Measurements from ENCODE around the gene PSMA7. TPM values are rescaled to one million over a fixed set of nuclear protein-coding genes. Genes with fewer than 3 reads are reported as not detected.

Gene PSMA7
- total and polyA plus RNA-seq, 2 donors (not counting 1 experiment from before 2014, with no cell fraction given), result 140 to 252 TPM

- Histone ChIP-seq H3K27ac (ENCODE audit: low read length in 2 of 2) (no peak overlapping the region), H4K20me1 (ENCODE audit: control insufficient read depth, insufficient read depth, low read length, poor library complexity, severe bottlenecking) (peaks cover 46% of the 10 kb centered on the region), H3K79me2 (ENCODE audit: control insufficient read depth, insufficient read depth, low read length) (peaks cover 36% of the 10 kb centered on the region), H3K4me1 (ENCODE audit: control insufficient read depth in 2 of 2, insufficient read depth in 2 of 2, low read length in 2 of 2) (peaks cover 5 to 29% of the 10 kb centered on the region in 2 donors), H3K27me3 (replicated peaks in 1 of 4; ENCODE audit: control extremely low read depth in 1 of 4, control insufficient read depth in 3 of 4, insufficient read depth in 4 of 4, low read length in 3 of 4) (no peaks in the 10 kb centered on the region), H2AFZ (ENCODE audit: insufficient read depth, low read depth, low read length, poor library complexity, severe bottlenecking) (no peak overlapping the region), H3K4me3 (ENCODE audit: control extremely low read depth in 1 of 5, extremely low read depth in 1 of 5, insufficient read depth in 1 of 5, low read depth in 2 of 5, low read length in 4 of 5) (no peak overlapping the region), H3K9me3 (ENCODE audit: control extremely low read depth in 1 of 3, control insufficient read depth in 2 of 3, insufficient read depth in 1 of 3, low read length in 2 of 3) (no peaks in the 10 kb centered on the region), H3K9ac (ENCODE audit: low read length) (no peak overlapping the region), H3K4me2 (replicated peaks; ENCODE audit: low read depth, low read length, poor library complexity, severe bottlenecking) (no peak overlapping the region), H3K36me3 (replicated peaks in 1 of 2; ENCODE audit: control extremely low read depth in 1 of 2, control insufficient read depth in 1 of 2, extremely low read depth in 1 of 2, insufficient read depth in 2 of 2, low read length in 1 of 2) (peaks cover 1 to 92% of the 10 kb centered on the region in 2 experiments)
- no peaks in the 10 kb centered on the region for H3K9me3 Mint-ChIP-seq (ENCODE audit: insufficient read depth)
- no peak for DNase-seq
- 91% methylated on average over 5 of the region's 7 CpGs for WGBS (ENCODE audit: insufficient coverage)
- no peak for TF ChIP-seq EZH2 (IDR thresholded peaks at IDR 0.05; ENCODE audit: borderline replicate concordance, insufficient read depth, low read depth, low read length, poor library complexity, severe bottlenecking)
- TF ChIP-seq, protein P1, sequence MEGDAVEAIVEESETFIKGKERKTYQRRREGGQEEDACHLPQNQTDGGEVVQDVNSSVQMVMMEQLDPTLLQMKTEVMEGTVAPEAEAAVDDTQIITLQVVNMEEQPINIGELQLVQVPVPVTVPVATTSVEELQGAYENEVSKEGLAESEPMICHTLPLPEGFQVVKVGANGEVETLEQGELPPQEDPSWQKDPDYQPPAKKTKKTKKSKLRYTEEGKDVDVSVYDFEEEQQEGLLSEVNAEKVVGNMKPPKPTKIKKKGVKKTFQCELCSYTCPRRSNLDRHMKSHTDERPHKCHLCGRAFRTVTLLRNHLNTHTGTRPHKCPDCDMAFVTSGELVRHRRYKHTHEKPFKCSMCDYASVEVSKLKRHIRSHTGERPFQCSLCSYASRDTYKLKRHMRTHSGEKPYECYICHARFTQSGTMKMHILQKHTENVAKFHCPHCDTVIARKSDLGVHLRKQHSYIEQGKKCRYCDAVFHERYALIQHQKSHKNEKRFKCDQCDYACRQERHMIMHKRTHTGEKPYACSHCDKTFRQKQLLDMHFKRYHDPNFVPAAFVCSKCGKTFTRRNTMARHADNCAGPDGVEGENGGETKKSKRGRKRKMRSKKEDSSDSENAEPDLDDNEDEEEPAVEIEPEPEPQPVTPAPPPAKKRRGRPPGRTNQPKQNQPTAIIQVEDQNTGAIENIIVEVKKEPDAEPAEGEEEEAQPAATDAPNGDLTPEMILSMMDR (IDR thresholded peaks at IDR 0.05), result no peak
- POLR2A ChIA-PET, result no interaction called here
- H3K4me1 Mint-ChIP-seq, result peaks cover 27% of the 10 kb centered on the region
- H3K27me3 Mint-ChIP-seq, result no peaks in the 10 kb centered on the region
- H3K27ac Mint-ChIP-seq, result no peak overlapping the region
- CTCF ChIA-PET, result no interaction called here
- no peak for ATAC-seq (ENCODE audit: low read depth)
- intact Hi-C loops (cut with micrococcal nuclease), result no loop called here
- no peak overlapping the region for H3K4me3 Mint-ChIP-seq
These were observed 10.8 kb downstream of the PSMA7 start for GRCh38 chr20:62132421-62132820.

DNA sequence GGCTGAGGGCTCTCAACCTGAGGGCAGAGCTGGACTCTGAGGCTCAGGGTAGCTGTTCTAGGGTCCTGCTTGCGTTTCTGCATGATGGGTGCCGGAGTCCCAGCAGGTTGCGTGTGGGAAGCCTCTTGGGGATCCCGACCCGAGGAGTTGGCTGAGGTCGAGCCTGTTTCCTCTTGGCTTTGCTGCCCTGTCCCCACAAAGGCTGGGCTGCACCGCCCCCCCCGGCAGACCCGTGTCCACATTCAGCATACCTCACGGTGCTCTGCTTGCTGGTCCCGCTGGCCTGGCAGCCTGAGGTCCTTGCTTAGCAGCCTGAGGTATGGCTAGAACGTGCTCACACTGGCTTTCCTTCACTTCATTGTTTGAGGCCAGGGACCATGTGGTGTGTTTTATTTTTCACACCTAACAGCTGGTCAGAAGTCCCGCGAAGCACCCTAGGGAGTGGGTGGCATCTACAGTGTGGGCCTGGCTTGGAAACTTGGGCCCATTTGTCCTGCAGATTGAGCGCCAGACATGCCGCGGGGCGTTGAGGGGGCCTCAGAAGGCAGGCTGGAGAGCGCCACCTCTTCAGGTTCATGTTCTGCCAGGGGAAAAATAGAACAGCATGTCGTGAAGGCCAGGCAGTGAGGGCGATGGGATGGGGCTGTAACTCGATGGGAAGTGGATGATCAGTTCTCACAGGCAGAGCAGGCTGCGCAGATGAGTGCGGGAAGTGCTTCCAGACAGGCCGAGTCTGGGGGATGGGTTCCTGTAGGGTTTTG lies 11.5 kb downstream of the PSMA7 start:
- TF ChIP-seq, protein P1 (IDR thresholded peaks at IDR 0.05), result no peak
- TF ChIP-seq EZH2 (IDR thresholded peaks at IDR 0.05; ENCODE audit: borderline replicate concordance, insufficient read depth, low read depth, low read length, poor library complexity, severe bottlenecking), result no peak
- H4K20me1 ChIP-seq (ENCODE audit: control insufficient read depth, insufficient read depth, low read length, poor library complexity, severe bottlenecking), result peaks cover 48% of the 10 kb centered on the region
- intact Hi-C loops (cut with micrococcal nuclease), result no loop called here
- ChIA-PET CTCF (no interaction called here), POLR2A (no interaction called here)
- no peak overlapping the region for H3K4me3 Mint-ChIP-seq
- peaks cover 5 to 29% of the 10 kb centered on the region in 2 donors for H3K4me1 ChIP-seq (ENCODE audit: control insufficient read depth in 2 of 2, insufficient read depth in 2 of 2, low read length in 2 of 2)
- H3K27ac Mint-ChIP-seq, result no peak overlapping the region
- no peaks in the 10 kb centered on the region for H3K27me3 ChIP-seq (replicated peaks in 1 of 4; ENCODE audit: control extremely low read depth in 1 of 4, control insufficient read depth in 3 of 4, insufficient read depth in 4 of 4, low read length in 3 of 4)
- peaks cover 41% of the 10 kb centered on the region for H3K79me2 ChIP-seq (ENCODE audit: control insufficient read depth, insufficient read depth, low read length)
- no peak overlapping the region for H3K9ac ChIP-seq (ENCODE audit: low read length)
- H3K27me3 Mint-ChIP-seq, result no peaks in the 10 kb centered on the region
- WGBS (ENCODE audit: insufficient coverage), result 96% methylated on average over 24 of the region's 25 CpGs
- no peak overlapping the region for H3K27ac ChIP-seq (ENCODE audit: low read length in 2 of 2)
- DNase-seq (no peak), ATAC-seq (ENCODE audit: low read depth) (no peak)
- H3K4me2 ChIP-seq (replicated peaks; ENCODE audit: low read depth, low read length, poor library complexity, severe bottlenecking), result no peak overlapping the region
- peaks cover 1 to 93% of the 10 kb centered on the region in 2 experiments for H3K36me3 ChIP-seq (replicated peaks in 1 of 2; ENCODE audit: control extremely low read depth in 1 of 2, control insufficient read depth in 1 of 2, extremely low read depth in 1 of 2, insufficient read depth in 2 of 2, low read length in 1 of 2)
- H3K4me3 ChIP-seq (ENCODE audit: control extremely low read depth in 1 of 5, extremely low read depth in 1 of 5, insufficient read depth in 1 of 5, low read depth in 2 of 5, low read length in 4 of 5), result no peak overlapping the region
- no peaks in the 10 kb centered on the region for H3K9me3 Mint-ChIP-seq (ENCODE audit: insufficient read depth)
- H2AFZ ChIP-seq (ENCODE audit: insufficient read depth, low read depth, low read length, poor library complexity, severe bottlenecking), result no peak overlapping the region
- peaks cover 24% of the 10 kb centered on the region for H3K4me1 Mint-ChIP-seq
- H3K9me3 ChIP-seq (ENCODE audit: control extremely low read depth in 1 of 3, control insufficient read depth in 2 of 3, insufficient read depth in 1 of 3, low read length in 2 of 3), result no peaks in the 10 kb centered on the region
